NB4 (cell line): ENCODE results near the gene CELSR1.

Experiments
- CTCF ChIP-seq: IDR thresholded peaks from one replicate; pipeline ENCODE4 v1.5.1; 2012; ENCODE audit warnings: low read depth, low read length
- MAX ChIP-seq: IDR thresholded peaks from 2 replicates; pipeline ENCODE4 v1.6.1; 2011; ENCODE audit warnings: low read depth, low read length
- POLR2A ChIP-seq: IDR thresholded peaks from 2 replicates; pipeline ENCODE4 v1.6.1; 2011; ENCODE audit warnings: mild to moderate bottlenecking; ENCODE audit not compliant: insufficient read length; ENCODE audit errors: extremely low read depth

DNA sequence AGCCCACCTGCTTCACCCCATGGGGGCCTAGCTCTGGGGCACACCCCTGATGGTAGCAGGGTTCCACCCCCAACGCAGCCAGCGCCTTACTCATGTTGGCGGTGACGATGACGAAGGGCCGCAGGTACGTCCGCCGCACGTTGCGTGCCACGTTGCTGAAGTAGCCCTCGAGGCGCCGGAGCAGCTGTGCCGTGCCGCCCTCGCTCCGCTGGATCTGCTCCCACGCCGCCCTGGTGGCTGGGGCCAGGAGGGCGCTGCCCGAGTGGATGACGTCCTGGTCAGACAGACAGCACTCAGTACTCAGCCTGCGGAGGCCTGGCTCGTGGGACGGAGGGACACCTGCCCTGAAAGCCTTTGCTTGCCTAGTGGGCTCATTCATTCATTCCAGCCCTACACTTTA is 151.1 kb downstream of the CELSR1 start:
- peak; percentile 10 for TF ChIP-seq CTCF
- TF ChIP-seq MAX = no peak
- TF ChIP-seq POLR2A = no peak
